K562 (cell line): ENCODE measurements around the gene PXK. TPM values are rescaled to one million over a fixed set of nuclear protein-coding genes. Genes with fewer than 3 reads are reported as not detected.

Experiments
- ATAC-seq: fragments of 200-7000 bp; cut with Tn5 transposase; 3 replicates; pipeline ENCODE4 v1.9.1; 2020; ENCODE audit warnings: moderate library complexity
- BruUV-seq: library from RNA; stranded (reverse); fragments of 400-500 nt; replicated peaks from 2 replicates; lab custom pipeline; 2021; lab: Mats Ljungman, UMichigan
- CTCF ChIA-PET: fragments of 300-600 bp; formaldehyde crosslinking; extraction: SDS; loops from one replicate; lab custom pipeline; 2021; ENCODE audit warnings: low intra/inter-chr PET ratio; lab: Yijun Ruan, JAX
- POLR2A ChIA-PET: fragments of 300-600, 350-650 bp; sonication (Branson Sonifier 250); formaldehyde crosslinking; extraction: SDS; loops from one replicate; lab custom pipeline; 2021; ENCODE audit warnings: antibody characterized with exemption, inconsistent platforms; lab: Yijun Ruan, JAX
- DNase-seq, 4 experiments: peaks; one replicate each; pipeline versions ENCODE4 v3.0.0 to v3.0.0-alpha.2; 2011 to 2018; ENCODE audit warnings: low spot score in 3 of 4, mixed read lengths in 3 of 4; ENCODE audit errors: extremely low read depth in 1 of 4
- FAIRE-seq: peaks from 2 replicates; lab custom pipeline; 2011; peaks lifted over from hg19 to GRCh38; lab: Jason Lieb, UNC
- H2AFZ ChIP-seq: 2 replicates; pipeline ENCODE4 v1.6.0; 2011; ENCODE audit warnings: low read depth, low read length, control low read depth, inconsistent platforms
- H3K27ac ChIP-seq: fragments of 200-600 bp; 3 replicates; pipeline ENCODE4 v1.8.0; 2011; ENCODE audit warnings: low read depth, mild to moderate bottlenecking, control low read depth, inconsistent platforms, low read length, moderate library complexity, mixed read lengths; ENCODE audit errors: extremely low read depth
- H3K27me3 ChIP-seq, 2 experiments: fragments of 300-600 bp in 1 of 2; 2 replicates in 1 of 2; 3 replicates in 1 of 2; pipeline versions ENCODE4 v1.6.0 to v1.8.0; 2011; ENCODE audit warnings: inconsistent platforms in 2 of 2, low read length in 2 of 2, mild to moderate bottlenecking in 1 of 2, mixed read lengths in 1 of 2, moderate library complexity in 1 of 2; ENCODE audit not compliant: control insufficient read depth in 2 of 2, insufficient read depth in 2 of 2
- H3K36me3 ChIP-seq: fragments of 300-600 bp; 3 replicates; pipeline ENCODE4 v1.8.0; 2011; ENCODE audit warnings: mild to moderate bottlenecking, low read length, inconsistent platforms; ENCODE audit not compliant: control insufficient read depth, insufficient read depth
- H3K4me1 ChIP-seq, 2 experiments: fragments of 200-600 bp in 1 of 2; replicated peaks in 1 of 2; 2 replicates in 1 of 2; 3 replicates in 1 of 2; pipeline versions ENCODE4 v1.5.1 to v1.8.0; 2011; ENCODE audit warnings: inconsistent platforms in 2 of 2, low read length in 2 of 2, mild to moderate bottlenecking in 1 of 2, mixed read lengths in 1 of 2, moderate library complexity in 1 of 2; ENCODE audit not compliant: control insufficient read depth in 2 of 2, insufficient read depth in 2 of 2
- H3K4me2 ChIP-seq: 2 replicates; pipeline ENCODE4 v1.6.1; 2011; ENCODE audit warnings: low read length, control low read depth, inconsistent platforms, mixed read lengths; ENCODE audit not compliant: insufficient read depth
- H3K4me3 ChIP-seq: fragments of 200-600 bp; sonication (generic), shearing (Covaris generic); 2 replicates; pipeline ENCODE4 v1.5.1; 2016; ENCODE audit warnings: control low read depth, inconsistent platforms
- H3K79me2 ChIP-seq: fragments of 200-600 bp; 3 replicates; pipeline ENCODE4 v1.8.0; 2011; ENCODE audit warnings: low read length, inconsistent platforms; ENCODE audit not compliant: control insufficient read depth, insufficient read depth
- H3K9ac ChIP-seq, 2 experiments: 2 replicates each; pipeline versions ENCODE4 v1.6.0 to v1.6.1; 2011; ENCODE audit warnings: low read depth in 2 of 2, low read length in 2 of 2, control low read depth in 1 of 2, inconsistent platforms in 1 of 2, mild to moderate bottlenecking in 1 of 2, mixed read lengths in 1 of 2; ENCODE audit not compliant: insufficient read depth in 1 of 2
- H3K9me1 ChIP-seq: one replicate; pipeline ENCODE4 v1.6.0; 2011; ENCODE audit warnings: inconsistent platforms, mild to moderate bottlenecking, low read length, moderate library complexity; ENCODE audit not compliant: control insufficient read depth, insufficient read depth
- H3K9me3 ChIP-seq: replicated peaks from 2 replicates; pipeline ENCODE4 v1.5.1; 2011; ENCODE audit warnings: low read depth, low read length, inconsistent platforms; ENCODE audit not compliant: control insufficient read depth, insufficient read depth
- H4K20me1 ChIP-seq: replicated peaks from 2 replicates; pipeline ENCODE4 v1.6.1; 2011; ENCODE audit warnings: low read length, inconsistent platforms, mixed read lengths; ENCODE audit not compliant: control insufficient read depth, insufficient read depth
- MTA1 ChIP-seq: fragments of 450-650 bp; IDR thresholded peaks from 2 replicates; pipeline ENCODE4 v1.6.1; 2017; ENCODE audit warnings: borderline replicate concordance
- MTA3 ChIP-seq: fragments of 450-650 bp; formaldehyde crosslinking; IDR thresholded peaks from 2 replicates; pipeline ENCODE4 v1.6.1; 2017; ENCODE audit warnings: mild to moderate bottlenecking, borderline replicate concordance
- NR3C1 ChIP-seq: sonication (generic); formaldehyde crosslinking; IDR thresholded peaks from 2 replicates; pipeline ENCODE4 v1.8.1; 2022; ENCODE audit warnings: missing genetic modification reagents
- ZBTB7A ChIP-seq: IDR thresholded peaks from 2 replicates; pipeline ENCODE4 v1.6.1; 2011; ENCODE audit warnings: low read depth, mild to moderate bottlenecking, low read length, moderate library complexity, borderline replicate concordance; ENCODE audit not compliant: control insufficient read depth
- ZNF445 ChIP-seq: fragments of 250-450 bp; sonication (Bioruptor Pico); IDR thresholded peaks from 2 replicates; pipeline ENCODE4 v1.4.0; 2020; ENCODE audit warnings: low read depth, mild to moderate bottlenecking, moderate library complexity
- ZNF696 ChIP-seq: fragments of 250-450 bp; sonication (Bioruptor Pico); conservative IDR thresholded peaks from 2 replicates; pipeline ENCODE4 v1.4.0; 2020; ENCODE audit warnings: mild to moderate bottlenecking, moderate library complexity
- ZNF830 ChIP-seq: fragments of 250-450 bp; sonication (Bioruptor Pico); IDR thresholded peaks from 2 replicates; pipeline ENCODE4 v1.5.0; 2021; ENCODE audit warnings: mild to moderate bottlenecking
- WGBS: fragments of 100-300 bp; shearing (Covaris generic); methylation state at CpG from one replicate; pipeline ENCODE4 v1.1.6; 2016; ENCODE audit warnings: low coverage, mixed read lengths; ENCODE audit not compliant: insufficient coverage; ENCODE audit errors: missing lambda C conversion rate; 5-methylcytosine and 5-hydroxymethylcytosine counted together
- in situ Hi-C: fragments of 300-500 bp; cut with MboI; formaldehyde crosslinking; loops from 4 replicates; pipeline ENCODE4 v1.15.0; 2018; ENCODE audit warnings: inconsistent platforms, mixed read lengths
- intact Hi-C: fragments of 100-400 bp; cut with micrococcal nuclease; formaldehyde crosslinking; loops from 2 replicates; pipeline ENCODE4 v1.14.2; 2022
- polyA plus RNA-seq, 8 experiments: library from polyadenylated mRNA; depleted of rRNA in 4 of 8; stranded (reverse) in 5 of 8; unstranded in 3 of 8; fragments of >200 nt; fragmentation: Nextera tagmentation in 2 of 8; fragmentation: Illumina TruSeq in 1 of 8; extraction: Ambion mirVana in 2 of 8; extraction: Trizol in 1 of 8; gene quantifications; 2 replicates each; pipeline versions ENCODE4 v1.2.1 to v1.2.3, GENCODE V29; 2011 to 2014; ENCODE audit warnings: inconsistent platforms in 1 of 8, missing spikeins in 1 of 8
- total RNA-seq, 7 experiments: library from RNA; depleted of rRNA in 6 of 7; stranded (reverse); fragments of >200 nt in 6 of 7; fragmentation: Illumina TruSeq in 2 of 7; extraction: Trizol in 2 of 7; gene quantifications; 2 replicates each; pipeline versions ENCODE4 v1.2.1 to v1.2.3, GENCODE V29; 2011 to 2021; ENCODE audit warnings: low replicate concordance in 1 of 7
- TF ChIP-seq, protein P1 (sequence below): fragments of 450-650 bp; formaldehyde crosslinking; IDR thresholded peaks from 2 replicates; pipeline ENCODE4 v1.4.0; 2020; ENCODE audit warnings: mild to moderate bottlenecking, moderate library complexity
- TF ChIP-seq, protein P2 (sequence below): fragments of 450-650 bp; IDR thresholded peaks from 2 replicates; pipeline ENCODE4 v1.6.1; 2018; ENCODE audit not compliant: partially characterized antibody
- TF ChIP-seq, protein P3 (sequence below): fragments of 450-650 bp; IDR thresholded peaks from 2 replicates; pipeline ENCODE4 v1.6.1; 2016; ENCODE audit warnings: mild to moderate bottlenecking

Gene PXK
- total and polyA plus RNA-seq, 9 of the 15 experiments (the other 6 are each of a cell fraction or from before 2014, with no cell fraction given): 3.3 to 19.9 (median 11.3) TPM

DNA sequence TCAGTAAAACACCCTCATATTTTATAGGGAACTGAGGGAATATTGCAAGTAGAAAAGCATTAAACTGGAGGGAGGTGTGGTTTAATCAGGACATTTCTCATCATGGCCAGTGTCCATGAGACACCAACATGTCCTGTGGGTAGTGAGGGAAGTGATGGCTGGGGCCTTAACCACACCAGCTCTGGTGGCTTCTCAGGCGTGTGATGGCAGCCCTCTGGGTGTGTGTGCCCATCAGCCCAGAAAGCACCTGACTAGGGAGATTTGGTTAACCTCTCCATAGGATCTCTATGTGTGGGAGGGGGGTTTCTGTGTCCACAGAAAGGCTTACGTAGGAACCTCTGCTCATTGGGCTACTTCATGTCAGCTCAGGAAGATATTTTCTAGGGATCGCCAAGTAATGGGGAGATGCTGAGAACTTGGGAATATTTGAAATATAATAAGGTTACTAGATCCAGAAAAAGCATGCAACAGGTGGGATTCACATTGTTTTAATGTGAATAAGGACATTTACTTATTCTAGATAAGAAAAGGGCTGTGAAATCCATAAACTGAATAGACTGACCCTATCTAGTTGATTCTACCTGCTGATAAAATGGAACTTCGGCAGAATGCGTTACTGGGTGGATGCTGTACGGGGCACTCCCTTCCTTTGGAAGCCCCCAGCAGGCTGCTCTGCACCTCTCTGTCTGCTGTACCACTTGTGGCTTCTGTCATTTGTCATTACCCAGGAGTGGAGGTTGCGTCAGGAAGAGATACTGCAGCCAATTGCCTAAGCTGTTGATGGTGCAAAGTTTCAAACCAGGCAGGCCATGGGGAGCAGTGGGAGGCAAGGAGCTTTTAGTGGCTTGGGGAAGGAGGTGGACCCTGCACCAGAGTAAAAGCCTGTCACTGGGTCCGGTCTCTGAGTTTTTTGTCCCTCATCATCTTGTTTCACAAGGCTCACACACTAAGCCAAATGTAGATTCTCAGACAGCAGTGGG, 79.4 kb downstream of the PXK start:
- H4K20me1 ChIP-seq: no peaks in the 10 kb centered on the region
- peaks cover 17% of the 10 kb centered on the region for H3K36me3 ChIP-seq
- no peak for FAIRE-seq
- no peaks in the 10 kb centered on the region for H3K79me2 ChIP-seq
- no peak for DNase-seq
- CTCF ChIA-PET: interaction anchor here (0.6 kb wide), 1 partner anchor 235 kb away, joined by 6 read pairs; no protein-coding TSS in a partner anchor
- intact Hi-C loops (loop anchor here (5.0 kb wide), 1 partner anchor 105 kb away; the partner anchor contains the start of genes HTD2 and RPP14), in situ Hi-C loops (loop anchor here (5.0 to 10.0 kb wide), 2 partner anchors 85 to 227 kb away; no protein-coding TSS in a partner anchor)
- H3K4me1 ChIP-seq: peaks cover 0 to 6% of the 10 kb centered on the region in 2 experiments; a peak in 2 of 5 replicates
- H3K4me3 ChIP-seq: no peak overlapping the region
- WGBS: 78% methylated on average over 7 of the region's 8 CpGs
- H3K27ac ChIP-seq: no peak overlapping the region
- H3K4me2 ChIP-seq: no peak overlapping the region
- no peak for ATAC-seq
- no peak overlapping the region; a peak in 1 of 4 replicates for H3K9ac ChIP-seq
- no peaks in the 10 kb centered on the region for H3K9me1 ChIP-seq
- H2AFZ ChIP-seq: no peak overlapping the region
- no peaks in the 10 kb centered on the region for H3K27me3 ChIP-seq
- POLR2A ChIA-PET: interaction anchor here (1.0 kb wide), 1 partner anchor 22 kb away, joined by 3 read pairs; no protein-coding TSS in a partner anchor
- BruUV-seq: no TSS peak
- H3K9me3 ChIP-seq: no peaks in the 10 kb centered on the region
- TF ChIP-seq ZNF696 (CRISPR knock-in tag) (no peak), MTA1 (no peak), MTA3 (no peak), ZNF830 (CRISPR knock-in tag) (no peak), ZBTB7A (no peak), ZNF445 (CRISPR knock-in tag) (no peak), NR3C1 (CRISPR knock-in tag) (no peak)
- TF ChIP-seq, protein P1, sequence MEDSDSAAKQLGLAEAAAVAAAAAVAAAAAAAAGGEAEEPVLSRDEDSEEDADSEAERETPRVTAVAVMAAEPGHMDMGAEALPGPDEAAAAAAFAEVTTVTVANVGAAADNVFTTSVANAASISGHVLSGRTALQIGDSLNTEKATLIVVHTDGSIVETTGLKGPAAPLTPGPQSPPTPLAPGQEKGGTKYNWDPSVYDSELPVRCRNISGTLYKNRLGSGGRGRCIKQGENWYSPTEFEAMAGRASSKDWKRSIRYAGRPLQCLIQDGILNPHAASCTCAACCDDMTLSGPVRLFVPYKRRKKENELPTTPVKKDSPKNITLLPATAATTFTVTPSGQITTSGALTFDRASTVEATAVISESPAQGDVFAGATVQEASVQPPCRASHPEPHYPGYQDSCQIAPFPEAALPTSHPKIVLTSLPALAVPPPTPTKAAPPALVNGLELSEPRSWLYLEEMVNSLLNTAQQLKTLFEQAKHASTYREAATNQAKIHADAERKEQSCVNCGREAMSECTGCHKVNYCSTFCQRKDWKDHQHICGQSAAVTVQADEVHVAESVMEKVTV (CRISPR knock-in tag): no peak
- TF ChIP-seq, protein P2, sequence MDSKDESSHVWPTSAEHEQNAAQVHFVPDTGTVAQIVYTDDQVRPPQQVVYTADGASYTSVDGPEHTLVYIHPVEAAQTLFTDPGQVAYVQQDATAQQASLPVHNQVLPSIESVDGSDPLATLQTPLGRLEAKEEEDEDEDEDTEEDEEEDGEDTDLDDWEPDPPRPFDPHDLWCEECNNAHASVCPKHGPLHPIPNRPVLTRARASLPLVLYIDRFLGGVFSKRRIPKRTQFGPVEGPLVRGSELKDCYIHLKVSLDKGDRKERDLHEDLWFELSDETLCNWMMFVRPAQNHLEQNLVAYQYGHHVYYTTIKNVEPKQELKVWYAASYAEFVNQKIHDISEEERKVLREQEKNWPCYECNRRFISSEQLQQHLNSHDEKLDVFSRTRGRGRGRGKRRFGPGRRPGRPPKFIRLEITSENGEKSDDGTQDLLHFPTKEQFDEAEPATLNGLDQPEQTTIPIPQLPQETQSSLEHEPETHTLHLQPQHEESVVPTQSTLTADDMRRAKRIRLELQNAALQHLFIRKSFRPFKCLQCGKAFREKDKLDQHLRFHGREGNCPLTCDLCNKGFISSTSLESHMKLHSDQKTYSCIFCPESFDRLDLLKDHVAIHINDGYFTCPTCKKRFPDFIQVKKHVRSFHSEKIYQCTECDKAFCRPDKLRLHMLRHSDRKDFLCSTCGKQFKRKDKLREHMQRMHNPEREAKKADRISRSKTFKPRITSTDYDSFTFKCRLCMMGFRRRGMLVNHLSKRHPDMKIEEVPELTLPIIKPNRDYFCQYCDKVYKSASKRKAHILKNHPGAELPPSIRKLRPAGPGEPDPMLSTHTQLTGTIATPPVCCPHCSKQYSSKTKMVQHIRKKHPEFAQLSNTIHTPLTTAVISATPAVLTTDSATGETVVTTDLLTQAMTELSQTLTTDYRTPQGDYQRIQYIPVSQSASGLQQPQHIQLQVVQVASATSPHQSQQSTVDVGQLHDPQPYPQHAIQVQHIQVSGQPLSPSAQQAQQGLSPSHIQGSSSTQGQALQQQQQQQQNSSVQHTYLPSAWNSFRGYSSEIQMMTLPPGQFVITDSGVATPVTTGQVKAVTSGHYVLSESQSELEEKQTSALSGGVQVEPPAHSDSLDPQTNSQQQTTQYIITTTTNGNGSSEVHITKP: no peak
- TF ChIP-seq, protein P3, sequence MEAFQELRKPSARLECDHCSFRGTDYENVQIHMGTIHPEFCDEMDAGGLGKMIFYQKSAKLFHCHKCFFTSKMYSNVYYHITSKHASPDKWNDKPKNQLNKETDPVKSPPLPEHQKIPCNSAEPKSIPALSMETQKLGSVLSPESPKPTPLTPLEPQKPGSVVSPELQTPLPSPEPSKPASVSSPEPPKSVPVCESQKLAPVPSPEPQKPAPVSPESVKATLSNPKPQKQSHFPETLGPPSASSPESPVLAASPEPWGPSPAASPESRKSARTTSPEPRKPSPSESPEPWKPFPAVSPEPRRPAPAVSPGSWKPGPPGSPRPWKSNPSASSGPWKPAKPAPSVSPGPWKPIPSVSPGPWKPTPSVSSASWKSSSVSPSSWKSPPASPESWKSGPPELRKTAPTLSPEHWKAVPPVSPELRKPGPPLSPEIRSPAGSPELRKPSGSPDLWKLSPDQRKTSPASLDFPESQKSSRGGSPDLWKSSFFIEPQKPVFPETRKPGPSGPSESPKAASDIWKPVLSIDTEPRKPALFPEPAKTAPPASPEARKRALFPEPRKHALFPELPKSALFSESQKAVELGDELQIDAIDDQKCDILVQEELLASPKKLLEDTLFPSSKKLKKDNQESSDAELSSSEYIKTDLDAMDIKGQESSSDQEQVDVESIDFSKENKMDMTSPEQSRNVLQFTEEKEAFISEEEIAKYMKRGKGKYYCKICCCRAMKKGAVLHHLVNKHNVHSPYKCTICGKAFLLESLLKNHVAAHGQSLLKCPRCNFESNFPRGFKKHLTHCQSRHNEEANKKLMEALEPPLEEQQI: no peak
